GM18498 (cell line): ENCODE results near the gene LMX1A.

Source experiments
- ATAC-seq: cut with Tn5 transposase; IDR thresholded peaks from one replicate; pipeline ENCODE4 v1.9.1; 2021; ENCODE audit warnings: mild to moderate bottlenecking, moderate library complexity; ENCODE audit not compliant: unreplicated experiment

Gene LMX1A

DNA sequence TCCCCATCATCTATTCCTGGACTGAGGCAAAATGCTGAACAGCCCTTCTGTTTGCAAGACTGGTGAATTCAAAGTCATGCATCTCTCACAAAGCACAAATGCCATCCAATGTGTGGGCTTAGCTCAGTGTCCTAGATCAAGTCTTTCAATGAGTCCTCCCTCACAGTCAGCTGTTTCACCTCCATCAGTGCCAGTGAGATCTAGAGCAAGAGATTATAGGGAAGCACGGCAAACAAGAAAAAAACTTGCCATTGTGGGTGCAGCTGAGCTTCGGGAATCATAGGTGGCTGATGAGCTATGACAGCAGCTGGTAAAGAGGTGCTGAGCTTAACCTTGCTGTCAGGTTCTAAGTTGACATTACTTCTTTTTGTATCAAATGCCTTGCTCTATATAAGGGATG is 130.2 kb downstream of the LMX1A start:
- no peak for ATAC-seq

DNA sequence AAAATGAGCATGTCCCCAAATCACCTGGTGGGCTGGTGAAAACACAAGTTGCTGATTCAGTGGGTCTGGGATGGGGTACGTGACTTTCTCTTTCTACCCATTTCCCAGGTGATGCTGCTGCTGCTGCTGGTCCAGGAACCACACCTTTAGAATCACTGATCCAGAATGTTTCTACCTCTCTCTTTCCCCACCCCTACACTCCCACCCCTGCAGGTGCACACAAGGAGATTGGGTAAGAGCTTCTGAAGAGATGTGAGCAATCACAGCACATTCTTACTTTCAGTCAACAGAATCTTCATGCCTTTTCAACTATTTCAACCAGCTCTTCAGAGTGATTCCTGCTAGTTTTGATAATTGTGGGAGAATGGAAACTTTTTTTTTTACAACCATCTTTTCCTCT is 130.9 kb downstream of the LMX1A start:
- no peak for ATAC-seq

DNA sequence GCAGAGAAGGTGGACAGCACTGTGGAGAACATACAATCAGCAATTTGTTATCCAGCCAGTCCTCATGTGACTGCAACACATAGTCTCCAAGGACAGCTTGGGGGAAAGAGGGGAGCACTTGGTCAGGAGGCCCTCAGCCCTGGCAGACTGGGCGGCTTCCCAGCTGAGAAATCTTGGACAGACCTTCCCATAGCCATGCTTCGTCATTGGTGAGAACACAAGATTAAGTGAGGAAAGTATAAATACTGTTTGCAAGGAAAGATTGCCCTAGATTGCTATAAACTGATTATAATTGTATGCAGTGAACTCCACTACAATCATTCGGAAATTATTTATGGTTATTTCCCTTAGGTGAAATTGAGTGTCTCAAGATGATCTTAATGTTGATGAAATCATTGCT is 131.5 kb downstream of the LMX1A start:
- no peak for ATAC-seq

DNA sequence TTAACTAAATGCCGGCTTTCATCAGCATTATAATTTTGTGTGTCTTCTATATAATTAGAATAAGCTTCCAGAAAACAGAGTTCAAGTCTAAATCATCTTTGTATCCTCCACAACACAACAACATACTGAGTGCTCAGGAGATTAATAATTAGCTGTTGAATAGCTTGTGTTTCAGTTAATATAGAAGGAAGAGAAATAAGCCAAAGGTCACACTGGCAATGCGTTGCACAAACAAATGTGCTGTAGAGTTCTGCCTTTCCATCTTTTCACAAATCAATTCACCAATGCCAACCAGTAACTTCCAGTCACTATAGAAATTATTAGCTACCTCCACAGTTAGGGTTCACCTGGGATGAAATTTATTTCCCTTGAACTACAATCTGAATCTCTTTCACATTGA is 132.0 kb downstream of the LMX1A start:
- no peak for ATAC-seq

DNA sequence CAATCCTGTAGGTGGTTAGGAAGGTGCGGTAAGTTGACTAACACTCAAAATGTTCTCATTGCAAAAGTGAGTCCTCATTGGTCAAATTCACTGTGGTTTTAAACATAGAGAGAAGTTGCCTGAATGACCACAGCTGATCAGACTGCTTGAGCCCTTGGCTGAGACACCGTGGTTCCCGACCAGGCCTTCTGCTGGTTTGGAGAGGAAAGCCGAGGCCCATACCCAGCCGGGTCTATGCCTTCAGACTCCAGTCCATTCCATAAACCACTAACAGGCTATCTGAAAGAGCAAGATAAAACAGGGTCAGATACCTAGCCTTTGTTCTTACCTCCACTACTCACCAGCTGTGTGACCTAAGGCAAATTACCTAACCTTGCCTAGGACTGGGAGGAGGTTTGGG is 133.9 kb downstream of the LMX1A start:
- no peak for ATAC-seq

DNA sequence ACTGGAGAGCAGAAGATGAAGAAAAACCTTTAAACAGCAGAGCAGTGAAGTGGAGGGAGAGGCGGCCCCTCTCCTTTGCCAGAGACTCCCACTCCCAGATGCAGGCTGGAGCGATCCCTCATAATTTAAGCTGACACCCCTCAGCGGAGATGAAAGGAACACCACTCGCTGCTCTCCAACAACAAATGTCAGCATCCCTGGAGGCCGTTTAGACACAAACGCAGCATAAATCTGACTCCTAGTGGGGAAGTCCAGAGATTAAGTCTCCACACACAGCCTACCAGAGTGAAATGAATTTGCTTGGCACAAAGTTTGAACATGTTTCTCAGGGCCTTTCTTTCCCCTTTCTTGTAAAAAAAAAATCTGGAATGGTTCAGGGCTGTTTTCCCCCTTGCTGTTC is 137.8 kb downstream of the LMX1A start:
- no peak for ATAC-seq

DNA sequence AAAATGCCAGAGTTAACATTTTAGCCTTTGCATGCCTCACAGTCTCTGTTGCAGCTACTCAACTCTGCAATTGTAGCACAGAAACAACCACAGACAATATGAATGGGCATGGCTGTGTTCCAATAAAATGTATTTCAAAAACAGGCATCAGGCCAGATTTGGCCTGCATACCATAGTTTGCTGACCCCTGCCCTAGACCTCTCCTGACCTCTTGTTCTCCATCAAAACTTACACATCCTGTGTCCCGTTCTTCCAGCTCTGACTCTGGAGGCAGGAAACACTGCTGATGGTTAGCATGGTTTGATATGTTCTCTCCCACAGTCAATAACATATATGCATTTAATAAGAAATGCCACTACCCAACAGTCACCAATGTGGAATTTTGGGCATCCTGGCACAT is 138.6 kb downstream of the LMX1A start:
- ATAC-seq: no peak

DNA sequence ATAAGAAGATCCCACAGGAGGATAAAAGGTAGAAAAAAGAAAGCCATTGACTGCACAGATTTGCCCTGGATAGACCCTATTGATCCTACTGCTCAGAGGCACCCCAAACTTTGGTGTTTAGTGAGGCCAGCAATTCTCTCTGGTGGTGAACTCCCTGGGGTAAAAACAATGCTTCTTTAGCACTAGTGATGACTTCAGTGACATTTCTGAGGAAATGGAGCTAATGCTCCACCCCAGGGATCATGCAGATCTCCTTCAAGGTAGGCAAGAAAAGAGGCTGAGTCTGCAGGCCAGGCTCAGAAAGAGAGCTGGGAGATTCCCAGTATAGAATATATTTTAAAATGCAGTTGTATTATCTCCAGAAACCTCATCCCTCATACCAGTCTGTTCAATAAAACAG is 140.3 kb downstream of the LMX1A start:
- ATAC-seq: no peak

DNA sequence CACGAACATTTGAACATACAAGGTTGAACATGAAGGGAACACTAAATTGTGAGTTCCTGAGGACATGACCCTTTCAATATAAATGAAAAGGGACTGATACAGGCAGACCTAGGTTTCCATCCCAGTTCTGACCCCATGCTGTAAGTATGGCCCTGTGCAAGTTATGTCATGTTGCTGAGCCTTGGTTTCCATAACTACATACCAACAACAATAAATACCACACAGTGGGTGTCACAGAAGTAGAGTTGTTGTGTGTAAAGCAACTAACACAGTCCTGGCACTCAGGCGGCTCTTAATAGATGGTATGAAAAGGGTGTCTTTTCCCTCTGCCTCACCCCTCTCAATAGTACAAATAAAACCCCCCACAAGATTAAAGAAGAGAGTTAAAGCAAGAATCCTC is 140.8 kb downstream of the LMX1A start:
- ATAC-seq: no peak

DNA sequence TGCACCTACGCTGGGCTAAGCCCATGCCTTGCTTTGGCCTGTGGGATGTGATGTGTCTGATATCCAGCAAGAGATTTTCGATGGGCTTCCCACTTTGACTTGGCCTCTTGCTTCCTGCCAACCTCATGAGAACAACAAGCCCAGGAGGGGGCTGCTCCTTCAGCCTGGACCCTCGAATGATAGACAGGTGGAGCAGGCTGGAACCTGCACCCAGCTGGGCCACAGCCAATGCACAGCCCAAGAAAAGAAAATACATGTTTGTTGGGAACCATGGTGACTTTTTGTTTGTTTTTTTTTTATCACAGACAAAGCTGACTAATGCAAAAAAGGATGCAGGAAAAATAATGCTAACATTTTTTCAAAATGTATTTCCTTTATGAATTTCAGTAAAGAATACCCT is 144.3 kb downstream of the LMX1A start:
- ATAC-seq: no peak

DNA sequence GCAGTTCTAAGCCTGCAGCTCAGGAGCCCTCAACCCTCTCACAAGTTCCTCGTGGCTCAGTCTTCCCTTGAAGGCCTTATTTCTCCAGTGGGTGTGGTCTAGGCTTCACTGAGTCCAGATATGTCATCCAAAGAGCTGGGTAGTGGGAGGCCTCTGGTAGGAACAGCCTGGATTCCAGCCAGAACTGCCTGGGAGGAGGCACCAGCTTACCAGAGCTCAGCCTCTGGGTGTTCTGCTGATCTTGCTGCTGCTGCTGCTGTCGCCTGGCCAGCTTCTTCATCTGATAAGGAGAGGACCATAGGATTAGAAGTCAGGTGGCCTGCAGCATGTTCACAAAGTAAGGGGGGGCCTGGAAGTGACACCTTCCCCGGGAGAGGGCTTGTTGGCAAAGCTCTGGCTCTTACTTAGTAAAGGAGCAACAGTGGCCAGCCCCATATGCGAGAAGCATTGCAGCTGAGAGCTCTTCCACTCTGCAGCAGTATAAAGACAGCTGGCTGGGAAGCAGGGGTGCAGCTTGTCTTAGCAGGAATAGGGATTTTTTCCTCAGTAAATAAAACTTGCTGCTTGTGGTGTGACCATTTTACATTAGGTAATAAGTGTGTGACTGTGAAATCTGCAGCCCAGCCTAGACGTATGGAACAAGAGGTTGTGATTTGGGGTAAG is 148.5 kb downstream of the LMX1A start:
- ATAC-seq: no peak

DNA sequence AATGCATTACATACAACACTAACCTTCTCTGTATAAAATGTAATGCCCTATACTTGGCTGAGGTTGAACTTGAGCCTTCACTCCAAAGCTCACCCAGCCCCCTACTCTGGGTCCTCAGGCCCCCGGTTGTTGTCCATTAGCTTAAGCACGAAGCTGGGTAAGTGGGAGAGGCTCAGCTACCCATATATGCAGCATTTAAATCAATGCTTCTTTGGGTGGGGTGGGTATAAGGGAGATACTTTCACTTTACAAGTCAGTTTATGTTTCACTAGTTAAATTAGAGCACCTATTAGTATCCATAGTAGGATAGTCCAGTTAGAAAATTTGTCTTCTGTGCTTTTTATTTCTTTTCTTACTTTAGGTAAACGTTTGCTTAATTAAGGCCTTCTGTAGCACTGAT is 151.4 kb downstream of the LMX1A start:
- ATAC-seq: no peak

DNA sequence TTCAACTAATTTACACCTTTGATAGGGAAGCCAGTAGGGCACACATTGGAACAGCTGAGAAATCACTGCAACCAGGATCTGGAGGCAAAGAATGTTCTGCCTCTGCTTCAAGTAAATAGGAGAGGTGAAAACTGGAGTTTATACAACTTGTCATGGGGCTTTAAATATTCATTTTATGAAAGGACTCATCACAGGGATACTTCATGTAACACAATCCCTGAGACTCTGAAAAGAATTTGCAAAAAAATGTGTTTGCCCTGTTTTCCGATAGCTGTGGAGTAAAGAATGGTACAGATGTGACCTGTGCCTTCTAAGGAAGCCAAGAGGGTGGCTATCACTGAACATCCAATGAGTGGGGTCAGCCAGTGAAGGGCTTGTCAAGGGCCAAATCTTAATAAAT is 152.0 kb downstream of the LMX1A start:
- ATAC-seq: no peak

DNA sequence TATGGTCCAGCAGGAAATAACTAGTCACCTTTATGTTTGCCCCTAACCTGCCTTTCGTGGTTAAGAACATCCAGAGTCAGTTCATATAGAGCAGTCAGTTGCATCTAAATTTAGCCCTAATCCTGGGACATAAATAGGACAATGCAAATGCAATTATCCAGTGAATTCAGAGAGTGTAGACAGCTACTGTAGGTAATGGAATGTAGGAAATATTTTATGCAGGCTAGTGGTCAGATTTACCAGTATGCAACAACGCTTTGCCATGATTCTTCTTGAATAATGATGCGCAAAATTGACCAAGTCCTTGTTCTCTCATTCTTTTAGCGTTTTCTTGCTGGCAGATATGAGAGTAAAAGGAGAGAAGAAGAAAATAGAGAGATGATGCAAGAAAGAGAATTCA is 165.4 kb downstream of the LMX1A start:
- no peak for ATAC-seq

DNA sequence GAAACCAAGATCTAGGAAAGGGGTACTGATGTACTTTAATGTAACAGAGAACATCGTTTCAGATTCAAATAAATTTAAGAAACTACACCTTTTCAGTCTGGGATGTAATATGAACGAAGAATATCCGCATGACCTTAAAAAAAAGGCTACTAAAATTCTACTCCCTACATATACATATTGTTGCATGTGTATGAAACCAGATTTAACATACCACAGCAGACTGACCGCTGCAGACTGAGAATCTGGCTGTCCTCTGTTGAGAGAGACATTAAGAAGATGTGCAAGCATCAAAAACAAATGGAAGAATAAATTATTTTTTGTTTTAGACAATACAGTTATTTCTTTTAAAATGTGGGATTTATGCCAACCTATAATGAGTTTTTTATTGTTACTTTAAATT is 166.6 kb downstream of the LMX1A start:
- ATAC-seq: no peak

DNA sequence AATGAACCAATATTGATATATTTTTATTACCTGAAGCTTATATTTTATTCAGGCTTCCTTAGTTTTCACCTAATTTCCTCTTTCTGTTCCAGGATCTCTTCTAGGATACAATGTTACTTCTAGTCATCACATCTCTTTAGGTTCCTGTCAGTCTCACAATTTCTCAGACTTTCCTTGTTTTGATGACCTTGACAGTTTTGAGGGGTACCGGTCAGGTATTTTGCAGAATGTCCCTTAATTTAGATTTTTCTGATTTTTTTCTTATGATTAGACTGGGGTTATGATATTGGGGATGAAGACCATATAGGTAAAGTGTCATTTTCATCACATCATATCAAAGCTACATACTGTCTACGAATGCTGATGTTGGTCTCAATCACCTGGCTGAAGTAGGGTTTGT is 167.5 kb downstream of the LMX1A start:
- no peak for ATAC-seq

DNA sequence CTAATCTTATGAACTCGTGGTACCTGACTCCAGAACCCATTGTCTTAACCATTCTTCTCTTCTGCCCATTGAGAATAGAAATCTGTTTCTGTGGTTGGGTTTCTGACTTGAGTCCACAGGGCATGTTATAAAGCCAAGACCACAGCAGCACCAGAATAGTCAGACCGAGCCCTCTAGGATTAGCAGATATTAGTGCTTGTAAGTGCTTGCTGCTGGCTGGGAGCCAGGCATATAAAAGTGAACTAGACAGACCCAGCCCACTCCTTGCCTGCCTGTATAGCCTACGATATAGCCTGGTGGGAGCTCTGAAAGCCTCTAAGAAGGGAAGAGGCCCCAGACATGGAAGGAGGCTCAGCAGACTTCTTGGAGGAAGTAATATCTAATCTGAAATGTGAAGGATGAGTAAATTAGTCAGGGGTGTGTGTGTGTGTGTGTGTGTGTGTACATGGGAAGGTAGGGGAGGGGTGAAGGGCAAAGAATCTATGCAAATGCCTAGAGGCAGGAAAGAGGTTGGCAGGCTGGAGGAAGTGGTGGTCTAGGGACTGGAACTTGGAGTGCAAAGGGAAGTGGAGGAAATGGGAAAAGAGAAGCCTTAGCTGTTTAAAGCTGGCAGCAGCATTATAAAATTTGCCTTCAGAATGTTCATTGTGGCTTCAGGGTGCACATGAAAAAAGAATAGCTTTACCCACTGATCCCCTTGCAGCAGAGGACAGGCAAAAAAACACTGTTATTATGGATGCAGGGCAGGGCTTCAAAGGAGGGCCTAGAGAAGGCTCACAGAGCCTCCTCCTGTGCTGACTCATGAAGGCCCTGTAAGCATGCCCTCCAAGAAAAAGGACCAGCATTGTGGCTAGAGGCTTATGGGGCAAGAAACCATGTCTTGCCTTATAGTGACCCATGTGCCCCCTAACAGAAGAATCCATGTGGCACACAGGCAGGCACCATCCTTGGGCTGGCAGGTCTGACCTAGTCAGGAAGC is 169.2 kb downstream of the LMX1A start:
- ATAC-seq: no peak

DNA sequence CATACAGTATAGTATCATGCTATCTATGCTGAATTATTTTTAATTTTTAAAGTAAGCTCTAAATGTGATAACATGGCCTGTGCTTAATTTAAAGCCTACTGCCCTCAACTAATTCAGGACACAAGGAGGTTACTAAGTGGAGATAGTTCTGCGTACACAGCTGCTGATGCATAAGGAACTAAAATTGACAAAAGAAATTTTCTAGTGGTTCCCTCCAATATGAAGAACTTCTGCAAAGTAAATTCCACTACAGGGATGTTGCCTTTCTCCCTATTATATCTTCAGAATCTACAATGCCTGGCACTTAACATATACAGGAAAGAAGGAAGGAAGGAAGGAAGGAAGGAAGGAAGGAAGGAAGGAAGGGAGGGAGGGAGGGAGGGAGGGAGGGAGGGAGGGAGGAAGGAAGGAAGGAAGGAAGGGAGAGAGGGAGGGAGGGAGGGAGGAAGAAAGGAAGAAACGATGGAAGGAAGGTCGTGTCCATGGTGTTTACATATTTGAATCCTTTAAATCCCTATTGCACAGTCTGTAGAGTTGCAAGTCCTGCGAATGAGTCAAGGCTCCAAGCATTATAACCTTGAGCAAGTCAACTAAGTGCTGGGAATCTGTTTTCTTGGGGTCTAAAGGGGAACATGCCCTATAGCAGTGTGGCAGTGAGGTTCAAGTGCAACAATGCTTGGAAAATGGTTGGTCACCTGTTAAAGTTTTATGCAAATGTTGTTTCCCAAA is 171.2 kb downstream of the LMX1A start:
- ATAC-seq: no peak

DNA sequence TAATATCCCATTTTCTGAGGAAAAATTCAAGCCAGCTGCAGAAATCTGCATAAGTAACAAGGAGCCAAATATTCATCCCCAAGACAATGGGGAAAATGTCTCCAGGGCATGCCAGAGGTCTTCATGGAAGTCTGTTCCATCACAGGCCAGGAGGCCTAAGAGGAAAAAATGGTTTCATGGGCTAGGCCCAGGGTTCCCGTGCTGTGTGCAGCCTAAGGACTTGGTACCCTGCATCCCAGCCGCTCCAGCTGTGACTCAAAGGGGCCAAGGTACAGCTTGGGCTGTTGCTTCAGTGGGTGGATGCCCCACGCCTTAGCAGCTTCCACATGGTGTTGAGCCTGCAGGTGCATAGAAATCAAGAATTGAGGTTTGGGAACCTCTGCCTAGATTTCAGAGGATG is 173.5 kb downstream of the LMX1A start:
- no peak for ATAC-seq

DNA sequence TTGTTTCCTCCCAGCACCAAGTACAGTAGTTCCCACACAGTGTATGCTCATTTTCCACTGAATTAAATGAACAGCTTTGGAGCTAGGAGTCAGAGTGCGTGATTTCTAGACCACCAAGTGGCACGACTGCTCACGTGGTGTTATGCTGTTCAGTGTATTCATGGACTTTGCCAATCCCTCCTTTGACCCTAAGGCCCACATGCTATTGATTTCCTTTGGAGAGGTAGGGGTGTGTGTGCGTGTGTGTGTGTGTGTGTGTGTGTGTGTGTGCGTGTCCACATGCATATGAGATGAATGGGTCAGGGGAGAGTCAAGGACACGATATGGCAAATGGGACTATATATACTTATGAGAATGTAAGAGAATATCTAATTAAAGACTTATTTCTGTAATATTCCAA is 177.2 kb downstream of the LMX1A start:
- no peak for ATAC-seq

DNA sequence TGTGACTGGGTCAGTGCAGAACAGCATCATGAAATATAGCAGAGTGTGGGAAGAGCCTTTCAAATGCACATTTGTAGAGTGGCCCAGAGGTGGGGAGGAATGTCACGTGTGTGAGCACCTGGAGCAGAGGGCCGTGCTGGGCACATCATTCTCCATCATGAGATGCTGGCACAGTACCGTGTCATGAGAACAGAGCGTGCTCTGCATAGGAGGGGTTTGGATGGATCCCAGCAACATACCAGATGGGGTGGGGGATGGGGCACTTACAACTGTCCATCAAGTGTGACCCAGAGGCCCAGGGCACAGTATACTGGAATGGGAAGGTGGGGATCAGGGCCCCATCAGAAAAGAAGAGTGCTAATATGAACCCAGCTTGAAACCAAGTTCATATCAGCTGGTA is 182.0 kb downstream of the LMX1A start:
- no peak for ATAC-seq

DNA sequence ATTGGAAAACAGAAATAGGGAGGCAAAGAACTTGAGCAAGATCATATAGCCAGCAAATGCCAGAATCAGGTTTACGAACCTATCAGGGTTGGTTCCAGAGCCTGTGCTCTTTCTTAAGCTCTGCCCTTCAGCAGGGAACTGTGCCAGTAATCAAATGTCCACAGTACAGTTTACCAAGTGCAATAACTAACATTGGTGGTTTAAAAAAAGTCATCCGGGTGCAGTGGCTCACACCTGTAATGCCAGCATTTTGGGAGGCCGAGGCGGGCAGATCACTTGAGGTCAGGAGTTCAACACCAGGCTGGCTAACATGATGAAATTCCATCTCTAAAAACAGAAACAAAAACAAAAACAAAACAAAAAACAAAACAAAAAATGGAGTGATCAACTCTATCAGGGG is 182.7 kb downstream of the LMX1A start:
- ATAC-seq: no peak
